ENCODE results near the gene GCDH.
"Not testable (repeated sequence)": the region's sequence is repeated elsewhere in the genome, so short reads cannot be mapped to it uniquely, and the experiment has no call there.

DNA sequence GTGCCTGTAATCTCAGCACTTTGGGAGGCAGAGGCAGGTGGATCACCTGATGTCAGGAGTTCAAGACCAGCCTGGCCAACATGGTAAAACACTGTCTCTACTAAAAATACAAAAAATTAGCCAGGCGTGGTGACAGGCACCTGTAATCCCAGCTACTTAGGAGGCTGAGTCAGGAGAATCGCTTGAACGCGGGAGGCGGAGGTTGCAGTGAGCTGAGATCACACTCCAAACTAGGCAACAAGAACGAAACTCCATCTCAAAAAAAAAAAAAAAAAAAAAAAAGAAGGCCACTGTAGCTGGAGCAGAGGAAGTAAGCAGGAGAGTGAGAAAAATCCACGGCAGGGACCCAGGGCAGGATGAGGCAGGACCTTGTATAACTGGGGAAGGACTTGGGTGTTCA lies 44.3 kb upstream of the GCDH start:
- not testable (repeated sequence) for TF ChIP-seq POLR2A, POLR2AphosphoS5 (IDR thresholded peaks at IDR 0.05)
- TF ChIP-seq, protein P1, sequence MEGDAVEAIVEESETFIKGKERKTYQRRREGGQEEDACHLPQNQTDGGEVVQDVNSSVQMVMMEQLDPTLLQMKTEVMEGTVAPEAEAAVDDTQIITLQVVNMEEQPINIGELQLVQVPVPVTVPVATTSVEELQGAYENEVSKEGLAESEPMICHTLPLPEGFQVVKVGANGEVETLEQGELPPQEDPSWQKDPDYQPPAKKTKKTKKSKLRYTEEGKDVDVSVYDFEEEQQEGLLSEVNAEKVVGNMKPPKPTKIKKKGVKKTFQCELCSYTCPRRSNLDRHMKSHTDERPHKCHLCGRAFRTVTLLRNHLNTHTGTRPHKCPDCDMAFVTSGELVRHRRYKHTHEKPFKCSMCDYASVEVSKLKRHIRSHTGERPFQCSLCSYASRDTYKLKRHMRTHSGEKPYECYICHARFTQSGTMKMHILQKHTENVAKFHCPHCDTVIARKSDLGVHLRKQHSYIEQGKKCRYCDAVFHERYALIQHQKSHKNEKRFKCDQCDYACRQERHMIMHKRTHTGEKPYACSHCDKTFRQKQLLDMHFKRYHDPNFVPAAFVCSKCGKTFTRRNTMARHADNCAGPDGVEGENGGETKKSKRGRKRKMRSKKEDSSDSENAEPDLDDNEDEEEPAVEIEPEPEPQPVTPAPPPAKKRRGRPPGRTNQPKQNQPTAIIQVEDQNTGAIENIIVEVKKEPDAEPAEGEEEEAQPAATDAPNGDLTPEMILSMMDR (IDR thresholded peaks at IDR 0.05) = not testable (repeated sequence)

All from stomach (tissue), 4 donors.